Esophagus muscularis mucosa (tissue), 4 donors: Measurements from ENCODE around the gene WSCD2. TPM values are rescaled to one million over a fixed set of nuclear protein-coding genes. Genes with fewer than 3 reads are reported as not detected.
A peak's percentile ranks its signal among the peaks of the same experiment; 100 is the strongest.

Experiments used
- DNase-seq: peaks from one replicate; pipeline ENCODE4 v3.0.0-alpha.2; 2017; ENCODE audit errors: extremely low spot score
- H3K27ac ChIP-seq, 4 donors: fragments of 200-600 bp; sonication (generic); replicated peaks in 1 of 4; 1 replicate in 3 of 4; 2 replicates in 1 of 4; pipeline ENCODE4 v1.5.1; 2016 to 2019; ENCODE audit warnings: mild to moderate bottlenecking in 1 of 4
- H3K27me3 ChIP-seq, 4 donors: fragments of 200-600 bp; sonication (generic); one replicate each; pipeline versions ENCODE4 v1.5.1 to v1.6.0; 2016 to 2019
- H3K36me3 ChIP-seq, 4 donors: fragments of 200-600 bp; sonication (generic); one replicate each; pipeline ENCODE4 v1.5.1; 2016 to 2019
- H3K4me1 ChIP-seq, 4 donors: fragments of 200-600 bp; sonication (generic); one replicate each; pipeline ENCODE4 v1.5.1; 2016 to 2019
- H3K4me3 ChIP-seq, 4 donors: fragments of 200-600 bp; sonication (generic); 1 replicate in 2 of 4; 2 replicates in 2 of 4; pipeline ENCODE4 v1.5.1; 2016 to 2019; ENCODE audit warnings: mild to moderate bottlenecking in 4 of 4, moderate library complexity in 1 of 4
- H3K9me3 ChIP-seq, 4 donors: fragments of 200-600 bp; sonication (generic); 1 replicate in 3 of 4; 2 replicates in 1 of 4; pipeline ENCODE4 v1.5.1; 2016 to 2019
- CTCF ChIP-seq, 3 experiments: fragments of 200-600 bp in 2 of 3; fragments of 450-650 bp in 1 of 3; sonication (generic) in 2 of 3; IDR thresholded peaks; one replicate each; pipeline ENCODE4 v1.5.1; 2017 to 2019; ENCODE audit warnings: antibody characterized with exemption in 3 of 3, mild to moderate bottlenecking in 2 of 3, moderate library complexity in 1 of 3
- EP300 ChIP-seq: sonication (generic); formaldehyde crosslinking; IDR thresholded peaks from one replicate; pipeline ENCODE4 v1.6.1; 2017; ENCODE audit warnings: antibody characterized with exemption
- POLR2A ChIP-seq: fragments of 450-650 bp; IDR thresholded peaks from one replicate; pipeline ENCODE4 v1.6.1; 2017; ENCODE audit warnings: antibody characterized with exemption, moderate library complexity, mild to moderate bottlenecking, low read depth
- POLR2AphosphoS5 ChIP-seq, 2 donors: sonication (generic); formaldehyde crosslinking; IDR thresholded peaks; one replicate each; pipeline ENCODE4 v1.6.1; 2017; ENCODE audit warnings: antibody characterized with exemption in 2 of 2
- WGBS: methylation state at CpG from one replicate; pipeline ENCODE4 v1.1.5; 2018; 5-methylcytosine and 5-hydroxymethylcytosine counted together
- intact Hi-C: fragments of 100-400 bp; cut with DNase I; formaldehyde crosslinking; loops from one replicate; pipeline ENCODE4 v1.15.1; 2023
- total RNA-seq, 4 donors: library from RNA; depleted of rRNA; stranded (reverse); fragments of >200 nt; gene quantifications; one replicate each; pipeline versions ENCODE4 v1.1.0 to v1.2.1, GENCODE V29; 2016

Gene WSCD2
- total RNA-seq, 4 donors from 2014 or later = 24.7 to 47.9 (median 30.4) TPM

GRCh38 chr12:108116699-108117098 lies 12.4 kb upstream of the WSCD2 start:
- TF ChIP-seq CTCF (IDR thresholded peaks at IDR 0.05) = no peak
- no peak for TF ChIP-seq EP300
- no peak for TF ChIP-seq POLR2A
- TF ChIP-seq POLR2AphosphoS5 (IDR thresholded peaks at IDR 0.05) = no peak

GRCh38 chr12:108117163-108117849 lies 11.8 kb upstream of the WSCD2 start:
- H3K27ac ChIP-seq = peak overlapping the region; percentile 80 to 86 (median 85)
- intact Hi-C loops = no loop called here

More at GRCh38 chr12:108116699-108117098, 12.4 kb upstream of the WSCD2 start:
- 11% methylated on average over 1 of the region's 1 CpG for WGBS
- Histone ChIP-seq H3K4me3 (no peak overlapping the region), H3K27ac (peak overlapping the region; percentile 80 to 86 (median 85)), H3K27me3 (no peaks in the 10 kb centered on the region), H3K9me3 (no peaks in the 10 kb centered on the region), H3K4me1 (peaks cover 16 to 82% (median 72%) of the 10 kb centered on the region in 4 donors), H3K36me3 (no peaks in the 10 kb centered on the region)
- no peak for DNase-seq
- intact Hi-C loops = no loop called here

GRCh38 chr12:108117902-108118301 lies 11.2 kb upstream of the WSCD2 start:
- H3K36me3 ChIP-seq = no peaks in the 10 kb centered on the region
- H3K27ac ChIP-seq = peak overlapping the region; percentile 80 to 86 (median 85)
- DNase-seq = no peak
- no peak for TF ChIP-seq EP300
- TF ChIP-seq CTCF (IDR thresholded peaks at IDR 0.05) = no peak
- TF ChIP-seq POLR2AphosphoS5 (IDR thresholded peaks at IDR 0.05) = no peak
- no peak for TF ChIP-seq POLR2A
- H3K4me1 ChIP-seq = peaks cover 10 to 72% (median 61%) of the 10 kb centered on the region in 4 donors
- H3K9me3 ChIP-seq = peaks cover 0 to 5% (median 0%) of the 10 kb centered on the region in 4 donors
- H3K4me3 ChIP-seq = no peak overlapping the region
- intact Hi-C loops = no loop called here
- H3K27me3 ChIP-seq = no peaks in the 10 kb centered on the region

More at GRCh38 chr12:108117163-108117849, 11.8 kb upstream of the WSCD2 start:
- Histone ChIP-seq H3K36me3 (no peaks in the 10 kb centered on the region), H3K4me1 (peaks cover 16 to 78% (median 67%) of the 10 kb centered on the region in 4 donors), H3K4me3 (no peak overlapping the region), H3K27me3 (no peaks in the 10 kb centered on the region), H3K9me3 (no peaks in the 10 kb centered on the region)
- TF ChIP-seq POLR2AphosphoS5 (IDR thresholded peaks at IDR 0.05) (no peak), EP300 (no peak), POLR2A (no peak), CTCF (IDR thresholded peaks at IDR 0.05) (no peak)
- 68% methylated on average over 6 of the region's 6 CpGs for WGBS
- no peak for DNase-seq

GRCh38 chr12:108119126-108119973 lies 9.7 kb upstream of the WSCD2 start:
- TF ChIP-seq POLR2A = no peak
- TF ChIP-seq EP300 = no peak
- TF ChIP-seq CTCF (IDR thresholded peaks at IDR 0.05) = no peak
- no peak for TF ChIP-seq POLR2AphosphoS5 (IDR thresholded peaks at IDR 0.05)
- H3K27me3 ChIP-seq = no peaks in the 10 kb centered on the region
- no peak for DNase-seq
- no peaks in the 10 kb centered on the region for H3K36me3 ChIP-seq
- intact Hi-C loops = no loop called here
- peaks cover 0 to 57% (median 47%) of the 10 kb centered on the region in 4 donors for H3K4me1 ChIP-seq
- peak overlapping the region; percentile 52 to 86 (median 70) for H3K27ac ChIP-seq
- H3K4me3 ChIP-seq = no peak overlapping the region
- 67% methylated on average over 7 of the region's 7 CpGs for WGBS
- H3K9me3 ChIP-seq = peaks cover 0 to 5% (median 0%) of the 10 kb centered on the region in 4 donors
